Ecto neural progenitor cell (in vitro differentiated cells): ENCODE results near the gene PRR3.
"Not testable (repeated sequence)": the region's sequence is repeated elsewhere in the genome, so short reads cannot be mapped to it uniquely, and the experiment has no call there.

ENCODE experiments used
- DNase-seq: peaks from one replicate; pipeline ENCODE4 v3.0.0-alpha.2; 2018; ENCODE audit warnings: low spot score

Gene PRR3, protein sequence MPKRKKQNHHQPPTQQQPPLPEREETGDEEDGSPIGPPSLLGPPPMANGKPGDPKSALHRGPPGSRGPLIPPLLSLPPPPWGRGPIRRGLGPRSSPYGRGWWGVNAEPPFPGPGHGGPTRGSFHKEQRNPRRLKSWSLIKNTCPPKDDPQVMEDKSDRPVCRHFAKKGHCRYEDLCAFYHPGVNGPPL

DNA sequence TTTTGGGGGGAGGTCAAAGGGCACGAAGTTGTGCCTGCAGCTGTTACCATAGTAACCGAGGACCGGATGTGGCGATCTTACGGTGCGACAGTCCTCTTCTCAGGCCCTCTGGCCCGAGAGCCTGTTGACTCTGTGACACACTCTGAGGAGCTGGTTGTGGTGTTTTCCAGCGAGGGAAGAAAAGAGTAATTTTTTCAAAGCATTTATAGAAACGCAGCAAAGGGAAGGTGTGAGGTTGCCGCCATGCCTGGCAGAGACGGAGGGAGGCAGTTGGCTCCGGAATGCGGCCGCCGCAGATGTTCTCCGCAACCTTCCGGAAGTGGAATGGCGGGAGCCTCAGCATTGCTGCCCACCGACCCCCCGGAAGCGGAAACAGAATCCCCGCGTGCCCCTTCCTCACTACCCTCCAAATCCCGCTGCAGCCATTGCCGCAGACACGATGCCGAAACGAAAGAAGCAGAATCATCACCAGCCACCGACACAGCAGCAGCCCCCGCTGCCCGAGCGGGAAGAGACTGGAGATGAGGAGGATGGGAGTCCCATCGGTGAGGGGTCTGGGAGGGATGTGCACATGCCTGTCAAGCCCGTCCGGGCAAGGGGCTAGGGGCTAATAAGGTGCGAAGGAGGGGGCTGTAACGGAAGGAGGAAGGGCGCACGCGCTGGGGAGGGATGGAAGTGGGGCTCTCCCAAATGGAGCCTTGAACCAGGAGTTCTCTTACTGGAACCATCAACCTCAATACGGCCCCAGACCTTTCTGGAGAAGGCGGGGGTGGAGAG is at the start of gene PRR3:
TSS of gene PRR3 (plus strand) at position 390 of the 777 bp plus-strand sequence. CDS start at position 440, 50 bp downstream.
- peak; percentile 93 for DNase-seq

DNA sequence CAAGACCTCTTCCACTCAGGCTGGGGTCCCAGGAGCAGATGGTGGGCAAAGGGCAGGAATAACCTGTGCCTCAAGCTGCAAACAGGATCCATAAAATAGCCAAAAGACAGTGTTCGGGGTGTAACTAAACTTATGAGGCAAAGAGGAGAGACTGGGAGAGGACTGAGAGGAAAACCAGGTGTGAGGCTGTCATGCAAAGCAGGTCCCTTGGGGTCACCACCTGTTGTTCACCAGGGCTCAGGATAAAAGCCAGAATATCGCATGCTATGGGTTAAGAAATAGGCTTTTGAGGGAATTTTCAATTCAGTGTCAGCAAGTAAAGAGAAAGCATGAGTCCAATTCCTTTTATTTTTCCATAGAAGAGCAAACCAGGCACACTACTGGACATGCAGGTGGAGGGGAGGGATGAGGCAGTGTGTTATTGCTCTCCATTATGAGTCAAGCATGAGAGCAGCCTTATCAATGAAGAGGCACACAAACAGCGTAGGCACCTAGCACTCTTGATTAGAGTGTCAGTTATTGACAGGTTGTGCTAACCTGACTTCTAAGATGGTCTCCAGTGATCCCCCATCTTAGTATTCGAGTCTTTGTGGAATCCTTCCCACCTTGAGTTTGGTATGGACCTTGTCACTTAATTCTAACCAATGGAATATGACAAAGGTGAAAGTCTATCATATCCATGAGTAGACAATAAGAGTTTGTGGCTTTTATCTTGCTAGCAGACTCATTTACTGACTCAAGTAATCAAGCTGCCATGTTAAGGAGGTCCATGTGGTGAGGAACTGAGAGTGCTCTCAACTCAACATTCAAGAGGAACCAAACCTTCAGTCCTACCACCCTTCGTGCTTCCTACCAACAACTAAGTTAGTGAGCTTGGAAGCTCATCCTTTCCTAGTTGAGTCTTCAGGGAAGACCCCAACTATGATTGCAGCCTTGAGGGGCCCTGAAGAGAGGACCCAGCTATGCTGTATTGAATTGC is 49.0 kb upstream of the PRR3 start:
- DNase-seq = no peak

DNA sequence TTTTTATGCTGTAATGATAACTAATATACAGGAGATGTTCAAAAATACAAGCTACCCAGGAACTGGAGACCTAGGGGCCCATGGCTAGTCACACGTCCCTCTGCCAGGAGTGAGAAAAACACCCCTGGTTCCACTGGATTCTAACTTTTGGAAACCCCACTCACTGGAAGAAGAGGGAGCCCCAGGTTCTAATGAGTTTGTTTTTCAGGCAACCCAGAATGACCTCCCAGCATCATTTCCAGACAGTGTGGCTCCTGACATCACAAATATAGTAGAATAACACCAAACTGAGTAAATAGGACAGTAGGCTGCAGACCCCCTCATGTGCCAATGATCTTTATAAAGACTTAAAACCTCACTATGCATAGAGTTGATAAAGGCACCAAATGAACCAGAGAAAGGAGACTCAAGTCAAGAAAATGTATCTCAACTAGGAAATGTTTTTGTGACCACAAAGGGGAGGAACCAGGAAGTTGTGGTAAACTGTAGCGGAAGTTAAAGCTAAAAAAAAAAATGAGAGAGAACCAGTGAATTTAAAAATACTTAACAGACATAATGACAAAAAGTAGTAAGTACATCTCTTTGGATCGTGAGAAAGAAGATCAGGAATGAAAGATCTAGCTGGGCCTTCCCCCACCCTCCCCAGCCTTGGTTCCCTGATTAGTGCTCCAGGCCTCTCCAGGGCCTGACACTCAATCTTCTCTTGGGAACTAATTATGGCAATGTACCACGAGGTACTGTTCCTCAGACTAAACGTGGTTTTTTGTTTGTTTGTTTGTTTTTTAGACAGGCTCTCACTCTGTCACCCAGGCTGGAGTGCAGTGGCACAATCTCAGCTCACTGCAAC is 48.0 kb upstream of the PRR3 start:
- no peak for DNase-seq

DNA sequence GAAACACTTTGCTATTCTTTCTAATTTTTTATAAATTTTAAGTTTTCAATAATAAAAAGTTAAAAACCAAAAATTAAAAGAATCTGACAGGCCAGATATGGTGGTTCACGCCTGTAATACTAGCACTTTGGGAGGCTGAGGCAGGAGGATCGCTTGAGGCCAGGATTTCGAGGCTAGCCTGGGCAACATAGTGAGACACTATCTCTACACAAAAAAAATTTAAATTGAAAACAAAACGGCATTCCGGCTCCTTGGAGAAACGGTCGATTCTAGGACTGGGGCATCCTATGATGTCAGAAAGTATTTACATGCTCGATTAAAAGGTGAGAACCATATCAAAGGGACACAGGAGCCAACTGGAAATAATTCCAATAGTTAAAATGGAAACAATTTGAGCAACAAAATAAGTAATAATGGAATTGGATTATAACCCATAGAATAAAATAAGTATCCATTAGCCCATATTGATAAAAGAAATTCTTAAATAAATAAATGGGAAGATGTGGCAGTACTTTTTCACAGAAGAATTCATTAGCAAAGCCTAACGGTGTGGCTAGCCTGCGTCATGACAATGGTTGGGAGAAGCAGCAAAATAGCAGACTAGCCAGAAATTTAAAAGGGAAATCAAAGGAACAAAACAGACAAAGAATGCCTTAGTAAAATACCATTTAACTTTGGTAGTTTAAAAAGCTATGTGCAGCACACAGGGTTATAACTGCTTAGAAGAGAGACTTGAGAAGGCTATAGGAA is 46.5 kb upstream of the PRR3 start:
- no peak for DNase-seq

DNA sequence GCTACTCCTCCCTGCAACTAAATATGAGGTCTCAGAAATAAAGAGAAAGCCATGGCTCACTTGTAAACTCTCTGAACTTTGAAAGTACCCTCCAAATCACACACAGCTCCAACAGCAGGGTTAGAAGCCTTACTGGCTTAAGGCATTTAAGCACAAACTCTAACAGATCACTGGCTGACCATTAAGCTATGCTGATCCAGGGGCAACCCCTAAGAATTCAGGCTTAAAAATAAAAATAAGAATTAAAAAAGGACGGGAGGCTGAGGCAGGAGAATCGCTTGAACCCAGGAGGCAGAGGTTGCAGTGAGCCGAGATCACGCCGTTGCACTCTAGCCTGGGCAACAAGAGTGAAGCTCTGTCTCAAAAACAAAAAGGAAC is 45.9 kb upstream of the PRR3 start:
- no peak for DNase-seq

DNA sequence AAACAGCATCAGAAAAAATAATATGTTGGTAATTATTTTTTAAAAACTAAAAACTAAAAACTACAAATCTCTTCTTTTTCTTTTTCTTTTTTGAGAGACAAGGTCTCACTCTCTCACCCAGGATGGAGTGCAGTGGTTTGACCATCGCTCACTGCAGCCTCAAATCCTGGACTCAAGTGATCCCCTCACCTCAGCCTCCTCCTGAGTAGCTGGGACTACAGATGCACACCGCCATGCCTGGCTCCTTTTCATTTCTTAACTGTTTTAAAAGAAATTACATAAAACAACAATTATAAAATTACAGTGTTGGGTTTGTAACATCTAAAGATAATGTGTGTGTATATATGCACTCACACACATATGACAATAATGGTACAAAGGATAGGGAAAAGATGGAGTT is 43.6 kb upstream of the PRR3 start:
- DNase-seq = no peak

DNA sequence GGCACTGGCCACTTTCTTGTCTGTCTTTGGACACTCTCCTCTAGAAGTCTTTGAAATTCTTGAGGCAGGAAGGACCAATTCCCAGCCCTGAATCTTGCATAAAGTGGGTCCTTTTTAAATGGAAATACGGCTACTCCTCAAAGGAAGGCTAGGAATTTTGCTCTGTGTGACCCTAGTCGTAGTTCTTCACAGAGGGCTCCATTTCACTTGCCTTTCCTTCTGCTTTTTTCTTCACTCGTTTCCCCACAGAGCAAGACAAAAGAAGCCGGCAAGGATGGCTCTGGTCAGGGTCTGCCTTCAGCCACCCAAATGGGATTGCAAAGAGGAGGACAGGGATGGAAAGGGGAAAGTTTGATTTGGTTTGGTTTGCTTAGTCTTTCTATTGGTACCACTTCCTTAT is 42.0 kb upstream of the PRR3 start:
- no peak for DNase-seq

DNA sequence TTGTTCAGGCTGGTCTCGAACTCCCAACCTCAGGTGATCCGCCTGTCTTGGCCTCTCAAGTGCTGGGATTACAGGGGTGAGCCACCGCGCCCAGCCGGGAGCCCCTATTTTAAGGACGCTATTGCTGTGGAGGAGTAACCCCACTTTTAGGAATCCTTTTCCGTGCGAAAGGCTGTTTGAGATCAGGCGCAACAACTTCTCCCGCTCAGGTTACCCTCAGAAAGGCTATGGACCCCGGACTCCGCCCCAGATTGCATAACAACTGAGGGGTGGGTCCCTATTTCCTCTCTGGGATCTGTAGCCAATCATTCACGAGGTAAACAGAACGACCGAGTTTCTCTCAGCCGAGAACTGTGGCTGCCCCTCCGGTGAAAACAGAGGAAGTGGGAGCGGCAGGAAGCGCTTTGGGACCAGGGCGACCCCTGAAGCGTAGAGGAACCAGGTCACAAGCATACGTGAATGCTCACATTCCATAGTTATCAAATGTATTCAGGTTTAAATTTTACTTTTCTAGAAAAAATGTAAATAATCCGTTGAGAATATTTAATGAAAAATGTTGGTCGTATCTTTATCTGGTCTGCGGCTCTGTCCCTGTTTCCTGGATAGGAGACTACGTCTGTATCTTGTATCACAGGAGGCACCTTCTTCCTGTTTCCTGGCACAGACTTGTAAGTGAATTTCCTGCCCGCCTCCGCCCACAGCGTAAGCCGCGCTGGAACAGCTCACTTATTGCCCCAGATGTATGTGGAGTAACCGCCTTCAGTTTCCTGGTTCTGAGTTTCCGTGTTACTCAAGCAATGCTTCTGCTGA is 40.9 kb upstream of the PRR3 start:
- DNase-seq = peak; percentile 82

DNA sequence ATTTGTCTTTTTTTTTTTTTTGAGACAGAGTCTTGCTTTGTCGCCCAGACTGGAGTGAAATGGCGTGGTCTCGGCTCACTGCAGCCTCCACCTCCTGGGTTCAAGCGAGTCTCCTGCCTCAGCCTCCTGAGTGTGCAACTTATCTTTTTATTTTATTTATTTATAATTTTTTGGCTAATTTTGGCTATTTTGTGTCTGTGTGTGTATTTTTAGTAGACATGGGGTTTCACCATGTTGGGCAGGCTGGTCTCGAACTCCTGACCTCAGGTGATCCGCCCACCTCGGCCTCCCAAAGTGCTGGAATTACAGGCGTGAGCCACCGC is 40.4 kb upstream of the PRR3 start:
- not testable (repeated sequence) for DNase-seq

DNA sequence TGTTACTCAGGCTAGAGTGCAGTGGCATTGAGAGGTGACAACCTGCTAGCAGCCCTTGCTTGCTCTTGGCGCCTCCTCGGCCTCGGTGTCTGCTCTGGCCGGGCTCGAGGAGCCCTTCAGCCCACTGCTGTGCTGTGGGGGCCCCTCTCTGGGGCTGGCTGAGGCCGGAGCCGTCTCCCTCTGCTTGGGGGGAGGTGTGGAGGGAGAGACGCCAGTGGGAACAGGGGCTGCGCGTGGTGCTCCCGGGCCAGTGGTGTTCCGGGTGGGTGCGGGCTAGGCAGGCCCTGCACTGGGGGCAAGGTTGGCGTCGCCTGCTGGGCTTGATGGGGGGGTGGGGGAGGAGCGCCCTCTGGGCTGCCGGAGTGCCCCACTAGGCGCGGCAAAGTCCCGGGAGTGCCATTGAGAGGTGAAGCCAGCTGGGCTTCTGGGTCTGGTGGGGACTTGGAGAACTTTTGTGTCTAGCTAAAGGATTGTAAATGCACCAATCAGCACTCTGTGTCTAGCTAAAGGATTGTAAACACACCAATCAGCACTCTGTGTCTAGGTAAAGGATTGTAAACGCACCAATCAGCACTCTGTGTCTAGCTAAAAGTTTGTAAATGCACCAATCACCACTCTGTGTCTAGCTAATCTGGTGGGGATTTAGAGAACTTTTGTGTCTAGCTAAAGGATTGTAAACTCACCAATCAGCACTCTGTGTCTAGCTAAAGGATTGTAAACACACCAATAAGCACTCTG is 39.2 kb upstream of the PRR3 start:
- not testable (repeated sequence) for DNase-seq

DNA sequence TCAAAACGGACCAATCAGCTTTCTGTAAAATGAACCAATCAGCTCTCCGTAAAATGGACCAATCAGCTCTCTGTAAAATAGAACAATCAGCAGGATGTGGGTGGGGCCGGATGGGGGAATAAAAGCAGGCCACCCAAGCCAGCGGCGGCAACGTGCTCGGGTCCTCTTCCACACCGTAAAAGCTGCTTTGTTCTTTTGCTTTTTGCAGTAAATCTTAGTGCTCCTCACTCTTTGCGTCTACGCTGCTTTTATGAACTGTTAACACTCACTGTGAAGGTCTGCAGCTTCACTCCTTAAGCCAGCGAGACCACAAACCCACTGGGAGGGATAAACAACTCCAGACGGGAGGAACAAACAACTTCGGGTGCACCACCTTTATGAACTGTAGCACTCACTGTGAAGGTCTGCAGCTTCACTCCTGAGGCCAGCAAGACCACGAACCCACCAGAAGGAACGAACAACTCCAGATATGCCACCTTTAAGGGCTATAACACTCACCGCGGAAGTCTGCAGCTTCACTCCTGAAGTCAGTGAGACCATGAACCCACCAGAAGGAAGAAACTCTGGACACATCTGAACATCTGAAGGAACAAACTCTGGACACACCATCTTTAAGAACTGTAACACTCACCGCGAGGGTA is 38.5 kb upstream of the PRR3 start:
- DNase-seq = not testable (repeated sequence)

DNA sequence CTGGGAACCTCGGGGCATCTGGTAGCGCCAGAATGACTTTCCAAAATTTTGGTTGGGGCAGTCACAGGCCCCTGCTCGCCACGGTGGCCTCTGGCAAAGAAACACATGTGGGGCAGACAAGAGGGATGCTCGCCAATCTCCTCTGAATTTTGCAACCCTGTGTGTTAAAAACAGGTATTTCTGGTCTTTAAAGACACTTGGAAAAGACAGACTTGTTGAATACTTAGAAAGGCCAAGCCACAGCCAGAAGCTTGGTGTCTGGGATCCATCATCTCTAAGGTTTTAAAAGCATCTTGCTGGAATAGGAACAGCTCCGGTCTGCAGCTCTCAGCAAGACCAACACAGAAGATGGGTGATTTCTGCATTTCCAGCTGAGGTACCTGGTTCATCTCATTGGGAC is 36.6 kb upstream of the PRR3 start:
- DNase-seq = no peak

DNA sequence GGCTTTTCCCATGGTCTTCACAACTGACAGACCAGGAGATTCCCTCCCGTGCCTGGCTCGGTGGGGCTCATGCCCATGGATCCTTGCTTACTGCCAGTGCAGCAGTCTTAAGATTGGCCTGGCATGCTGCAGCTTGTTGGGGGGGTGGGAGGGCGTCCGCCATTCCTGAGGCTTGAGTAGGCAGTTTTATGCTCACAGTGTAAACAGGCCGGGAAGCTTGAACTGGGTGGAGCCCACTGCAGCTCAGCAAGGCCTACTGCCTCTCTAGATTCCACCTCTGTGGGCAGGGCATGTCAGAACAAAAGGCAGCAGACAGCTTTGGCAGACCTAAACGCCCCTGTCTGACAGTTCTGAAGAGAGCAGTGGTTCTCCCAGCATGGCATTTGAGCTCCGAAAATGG is 36.0 kb upstream of the PRR3 start:
- not testable (repeated sequence) for DNase-seq

DNA sequence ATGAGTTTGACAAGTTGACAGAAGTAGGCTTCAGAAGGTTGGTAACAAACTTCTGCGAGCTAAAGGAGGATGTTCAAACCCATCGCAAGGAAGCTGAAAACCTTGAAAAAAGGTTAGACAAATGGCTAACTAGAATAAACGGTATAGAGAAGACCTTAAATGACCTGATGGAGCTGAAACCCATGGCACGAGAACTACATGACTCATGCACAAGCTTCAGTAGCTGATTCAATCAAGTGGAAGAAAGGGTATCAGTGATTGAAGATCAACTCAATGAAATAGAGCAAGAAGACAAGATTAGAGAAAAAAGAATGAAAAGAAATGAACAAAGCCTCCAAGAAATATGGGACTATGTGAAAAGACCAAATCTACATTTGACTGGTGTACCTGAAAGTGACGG is 35.1 kb upstream of the PRR3 start:
- DNase-seq = not testable (repeated sequence)

DNA sequence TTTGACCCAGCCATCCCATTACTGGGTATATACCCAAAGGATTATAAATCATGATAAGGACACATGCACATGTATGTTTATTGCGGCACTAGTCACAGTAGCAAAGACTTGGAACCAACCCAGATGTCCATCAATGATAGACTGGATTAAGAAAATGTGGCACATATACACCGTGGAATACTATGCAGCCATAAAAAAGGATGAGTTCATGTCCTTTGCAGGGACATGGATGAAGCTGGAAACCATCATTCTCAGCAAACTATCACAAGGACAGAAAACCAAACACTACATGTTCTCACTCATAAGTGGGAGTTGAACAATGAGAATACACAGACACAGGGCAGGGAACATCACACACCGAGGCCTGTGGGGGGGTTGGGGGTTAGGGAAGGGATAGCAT is 30.7 kb upstream of the PRR3 start:
- DNase-seq = not testable (repeated sequence)

DNA sequence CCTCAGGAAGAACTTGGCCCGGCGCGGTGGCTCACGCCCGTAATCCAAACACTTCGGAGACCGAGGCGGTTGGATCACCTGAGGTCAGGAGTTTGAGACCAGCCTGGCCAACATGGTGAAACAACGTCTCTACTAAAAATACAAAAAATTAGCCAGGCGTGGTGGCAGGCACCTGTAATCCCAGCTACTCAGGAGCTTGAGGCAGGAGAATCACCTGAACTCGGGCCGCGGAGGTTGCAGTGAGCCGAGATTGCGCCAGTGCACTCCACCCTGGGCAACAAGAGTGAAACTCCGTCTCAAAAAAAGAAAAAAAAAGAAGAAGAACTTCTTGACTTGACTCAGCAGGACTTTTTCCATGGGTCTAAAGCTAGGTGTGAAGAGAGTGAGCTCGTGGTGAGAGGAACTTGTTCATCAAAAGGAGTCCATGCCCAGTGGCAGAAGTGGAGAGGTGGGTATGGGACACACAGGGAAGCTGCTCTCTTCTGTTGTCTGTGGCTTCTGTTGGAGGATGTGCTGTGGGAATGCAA is 27.7 kb upstream of the PRR3 start:
- not testable (repeated sequence) for DNase-seq

DNA sequence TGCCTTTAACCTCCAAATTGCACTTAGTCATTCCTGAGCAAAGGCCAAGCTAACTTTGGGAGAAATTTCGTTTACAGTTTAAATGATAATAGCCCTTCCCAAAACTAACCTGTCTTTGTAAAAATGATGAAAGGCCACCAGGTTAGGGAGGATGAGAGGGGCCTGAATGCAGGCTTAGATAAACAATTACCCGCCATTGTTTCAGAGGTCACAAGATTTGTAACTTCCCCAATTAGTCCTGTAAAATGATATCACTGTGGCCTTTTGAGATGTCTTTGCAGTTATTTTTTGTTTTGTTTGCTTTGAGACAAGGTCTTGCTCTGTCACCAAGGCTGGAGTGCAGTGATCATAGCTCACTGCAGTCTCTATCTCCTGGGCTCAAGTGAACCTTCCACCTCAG is 27.1 kb upstream of the PRR3 start:
- no peak for DNase-seq

DNA sequence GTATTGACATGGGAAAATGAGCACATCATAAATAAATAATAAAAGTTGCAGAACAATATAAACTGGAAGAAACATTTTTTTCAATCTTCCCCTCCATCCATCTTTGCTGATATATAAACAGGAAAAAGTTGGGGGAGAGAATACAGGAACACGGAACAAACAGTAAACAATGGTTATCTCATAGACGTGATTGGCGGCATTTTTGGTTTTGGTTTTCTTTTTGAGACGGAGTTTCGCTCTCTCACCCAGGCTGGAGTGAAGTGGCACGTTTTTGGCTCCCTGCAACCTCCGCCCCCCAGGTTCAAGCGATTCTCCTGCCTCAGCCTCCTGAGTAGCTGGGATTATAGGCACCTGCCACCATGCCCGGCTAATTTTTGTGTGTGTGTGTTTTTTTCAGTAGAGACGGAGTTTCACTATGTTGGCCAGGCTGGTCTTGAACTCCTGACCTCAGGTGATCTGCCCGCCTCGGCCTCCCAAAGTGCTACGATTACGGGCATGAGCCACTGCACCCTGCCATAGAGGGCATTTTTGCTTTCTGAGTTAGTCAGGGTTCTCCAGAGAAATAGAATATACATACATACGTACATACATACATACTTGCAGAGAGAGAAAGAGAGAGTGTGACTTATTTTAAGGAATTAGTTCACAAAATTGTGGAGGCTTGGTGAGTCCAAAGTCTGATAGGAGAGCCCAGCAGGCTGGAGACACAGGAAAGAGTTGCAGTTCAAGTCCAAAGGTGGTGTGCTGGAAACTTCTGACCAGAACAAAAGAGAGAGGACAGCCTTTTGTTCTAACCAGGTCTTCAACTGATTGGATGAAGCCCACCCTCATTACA is 23.4 kb upstream of the PRR3 start:
- no peak for DNase-seq
